Endothelial cell of umbilical vein (primary cell): Measurements from ENCODE around the gene ZNF12. TPM values are rescaled to one million over a fixed set of nuclear protein-coding genes. Genes with fewer than 3 reads are reported as not detected.

Source experiments
- BruUV-seq: library from RNA; stranded (reverse); fragments of 400-500 nt; replicated peaks from 2 replicates; lab custom pipeline; 2021; lab: Mats Ljungman, UMichigan
- CTCF ChIA-PET: fragments of 300-600, 350-600 bp; sonication (Branson Sonifier 250); formaldehyde crosslinking; loops from one replicate; lab custom pipeline; 2021; ENCODE audit warnings: antibody characterized with exemption, inconsistent platforms; lab: Charles Lee
- POLR2A ChIA-PET: fragments of 300-600, 350-600 bp; sonication (Branson Sonifier 250); formaldehyde crosslinking; loops from one replicate; lab custom pipeline; 2021; ENCODE audit warnings: antibody characterized with exemption, inconsistent platforms; lab: Charles Lee
- DNase-seq: peaks from one replicate; pipeline ENCODE4 v3.0.0-alpha.2; 2011; ENCODE audit warnings: low read depth, low spot score
- FAIRE-seq: peaks from 2 replicates; lab custom pipeline; 2011; peaks lifted over from hg19 to GRCh38; lab: Jason Lieb, UNC
- H2AFZ ChIP-seq: 2 replicates; pipeline ENCODE4 v1.6.0; 2012; ENCODE audit warnings: low read depth, low read length, control low read depth, inconsistent platforms
- H3K27ac ChIP-seq: 2 replicates; pipeline ENCODE4 v1.5.1; 2011; ENCODE audit warnings: low read depth, mild to moderate bottlenecking, control low read depth, low read length, moderate library complexity; ENCODE audit not compliant: insufficient read depth
- H3K27me3 ChIP-seq, 2 experiments: 2 replicates each; pipeline versions ENCODE4 v1.6.0 to v1.6.1; 2011; ENCODE audit warnings: low read length in 2 of 2, mixed read lengths in 1 of 2; ENCODE audit not compliant: control insufficient read depth in 2 of 2, insufficient read depth in 2 of 2
- H3K36me3 ChIP-seq, 2 experiments: 2 replicates in 1 of 2; 3 replicates in 1 of 2; pipeline ENCODE4 v1.5.1; 2011; ENCODE audit warnings: low read length in 2 of 2, mild to moderate bottlenecking in 1 of 2, moderate library complexity in 1 of 2; ENCODE audit not compliant: control insufficient read depth in 2 of 2, insufficient read depth in 2 of 2; ENCODE audit errors: extremely low read depth in 1 of 2
- H3K4me1 ChIP-seq: 3 replicates; pipeline ENCODE4 v1.5.1; 2011; ENCODE audit warnings: mild to moderate bottlenecking, low read length; ENCODE audit not compliant: control insufficient read depth, insufficient read depth; ENCODE audit errors: extremely low read depth
- H3K4me2 ChIP-seq: 2 replicates; pipeline ENCODE4 v1.6.1; 2011; ENCODE audit warnings: low read length, control low read depth, mixed read lengths; ENCODE audit not compliant: insufficient read depth
- H3K4me3 ChIP-seq, 3 experiments: fragments of 200-600 bp in 1 of 3; sonication (generic), shearing (Covaris generic) in 1 of 3; replicated peaks in 1 of 3; 2 replicates each; pipeline ENCODE4 v1.5.1; 2011 to 2016; ENCODE audit warnings: control low read depth in 3 of 3, low read length in 3 of 3, mild to moderate bottlenecking in 2 of 3, inconsistent platforms in 1 of 3, low read depth in 1 of 3, moderate library complexity in 1 of 3; ENCODE audit not compliant: insufficient read depth in 1 of 3
- H3K79me2 ChIP-seq: 2 replicates; pipeline ENCODE4 v1.6.0; 2012; ENCODE audit warnings: low read length, inconsistent platforms; ENCODE audit not compliant: control insufficient read depth, insufficient read depth
- H3K9ac ChIP-seq: replicated peaks from 2 replicates; pipeline ENCODE3; 2011; ENCODE audit warnings: low read length, control low read depth; ENCODE audit not compliant: insufficient read depth; ENCODE audit errors: extremely low read depth
- H3K9me1 ChIP-seq: replicated peaks from 3 replicates; pipeline ENCODE4 v1.6.0; 2011; ENCODE audit warnings: mild to moderate bottlenecking, low read length; ENCODE audit not compliant: control insufficient read depth, insufficient read depth; ENCODE audit errors: extremely low read depth
- H3K9me3 ChIP-seq: replicated peaks from 2 replicates; pipeline ENCODE4 v1.5.1; 2012; ENCODE audit warnings: low read length, inconsistent platforms; ENCODE audit not compliant: control insufficient read depth, insufficient read depth
- H4K20me1 ChIP-seq: replicated peaks from 2 replicates; pipeline ENCODE3; 2011; ENCODE audit warnings: mild to moderate bottlenecking, low read length; ENCODE audit not compliant: control insufficient read depth, insufficient read depth; ENCODE audit errors: extremely low read depth
- CTCF ChIP-seq, 2 donors: IDR thresholded peaks; 1 replicate in 1 of 2; 2 replicates in 1 of 2; pipeline ENCODE4 v1.5.1; 2011; ENCODE audit warnings: low read length in 2 of 2, mild to moderate bottlenecking in 2 of 2, moderate library complexity in 2 of 2, control low read depth in 1 of 2, inconsistent platforms in 1 of 2, low read depth in 1 of 2; ENCODE audit not compliant: insufficient read depth in 1 of 2; ENCODE audit errors: extremely low read depth in 1 of 2
- EZH2 ChIP-seq: IDR thresholded peaks from 2 replicates; pipeline ENCODE4 v1.6.1; 2012; ENCODE audit warnings: borderline replicate concordance, low read depth, mild to moderate bottlenecking, moderate library complexity, low read length, inconsistent platforms; ENCODE audit not compliant: severe bottlenecking
- dilution Hi-C: fragments of 300-500 bp; cut with MboI; formaldehyde crosslinking; loops from one replicate; pipeline ENCODE4 v1.15.0; 2019; ENCODE audit warnings: low sequenced_read_pairs; ENCODE audit not compliant: extremely low pct_ligation_motif_present
- intact Hi-C: fragments of 100-400 bp; cut with micrococcal nuclease; formaldehyde crosslinking; loops from one replicate; pipeline ENCODE4 v1.10.0; 2022
- polyA plus RNA-seq, 4 experiments: library from polyadenylated mRNA; depleted of rRNA in 3 of 4; stranded (reverse) in 3 of 4; unstranded in 1 of 4; fragments of >200 nt; gene quantifications; 2 replicates each; pipeline versions ENCODE4 v1.2.1 to v1.2.3, GENCODE V29; 2011 to 2012; ENCODE audit warnings: missing spikeins in 1 of 4
- total RNA-seq: library from RNA; stranded (reverse); gene quantifications from 2 replicates; pipeline ENCODE4 v1.2.3, GENCODE V29; 2021

The ZNF12 gene
- total and polyA plus RNA-seq, 2 donors (not counting 3 experiments of a cell fraction or from before 2014, with no cell fraction given), result 5.0 to 13.4 TPM

GRCh38 chr7:6654113-6654841, 52.5 kb downstream of the ZNF12 start:
- no peaks in the 10 kb centered on the region for H3K9me3 ChIP-seq
- no peak overlapping the region for H3K27ac ChIP-seq
- H3K27me3 ChIP-seq, result no peaks in the 10 kb centered on the region
- no peak for DNase-seq
- ChIA-PET CTCF (no interaction called here), POLR2A (no interaction called here)
- H3K4me3 ChIP-seq, result no peak overlapping the region
- no peak for FAIRE-seq
- no peaks in the 10 kb centered on the region for H3K79me2 ChIP-seq
- H4K20me1 ChIP-seq, result no peaks in the 10 kb centered on the region
- H3K4me1 ChIP-seq, result no peaks in the 10 kb centered on the region
- BruUV-seq, result no TSS peak
- intact Hi-C loops (no loop called here), dilution Hi-C loops (no loop called here)
- H3K4me2 ChIP-seq, result no peak overlapping the region
- no peaks in the 10 kb centered on the region for H3K9me1 ChIP-seq
- H2AFZ ChIP-seq, result no peak overlapping the region
- no peak for TF ChIP-seq EZH2
- TF ChIP-seq CTCF (IDR thresholded peaks at IDR 0.05; ENCODE audit: extremely low read depth in 1 of 2, insufficient read depth in 1 of 2, low read depth in 1 of 2, low read length in 2 of 2), result no peak
- H3K9ac ChIP-seq, result no peak overlapping the region
- H3K36me3 ChIP-seq, result peaks cover 0 to 12% of the 10 kb centered on the region in 2 experiments
